ENCODE data around the gene KIF13A.

GRCh38 chr6:17999425-17999824 lies 12.0 kb upstream of the KIF13A start:
- no peak for TF ChIP-seq CTCF (conservative IDR thresholded peaks at IDR 0.05; ENCODE audit: low read depth in 2 of 2)
- no peak for TF ChIP-seq ETS1 (IDR thresholded peaks at IDR 0.05)
- no peak for TF ChIP-seq EZH2phosphoT487 (IDR thresholded peaks at IDR 0.05; ENCODE audit: unreplicated experiment)
- TF ChIP-seq POLR2AphosphoS5 (IDR thresholded peaks at IDR 0.05; ENCODE audit: low read depth): no peak

Data from GM23338 (cell line).